H1 (cell line): ENCODE data around the gene SGCE. TPM values are rescaled to one million over a fixed set of nuclear protein-coding genes. Genes with fewer than 3 reads are reported as not detected.

Source experiments
- CTCF ChIA-PET: fragments of 300-600 bp; sonication (Branson Sonifier 250); formaldehyde crosslinking; loops from one replicate; lab custom pipeline; 2021; ENCODE audit not compliant: partially characterized antibody; lab: Charles Lee
- POLR2A ChIA-PET: fragments of 300-600 bp; sonication (Branson Sonifier 250); formaldehyde crosslinking; loops from one replicate; lab custom pipeline; 2021; ENCODE audit warnings: inconsistent platforms; ENCODE audit not compliant: partially characterized antibody; lab: Charles Lee
- DNase-seq, 2 experiments: peaks; one replicate each; pipeline versions ENCODE4 v3.0.0 to v3.0.0-alpha.2; 2010 to 2022; ENCODE audit warnings: low spot score in 2 of 2, low read depth in 1 of 2, mixed read lengths in 1 of 2
- FAIRE-seq: peaks from 2 replicates; lab custom pipeline; 2011; peaks lifted over from hg19 to GRCh38; lab: Jason Lieb, UNC
- H2AFZ ChIP-seq: 2 replicates; pipeline ENCODE4 v1.8.1; 2012; ENCODE audit warnings: low read length, inconsistent platforms
- H2AK5ac ChIP-seq: 2 replicates; pipeline ENCODE4 v1.6.1; 2013; ENCODE audit warnings: low read depth, low read length
- H2BK120ac ChIP-seq: replicated peaks from 2 replicates; pipeline ENCODE3; 2013; ENCODE audit warnings: low read depth, low read length, inconsistent platforms
- H2BK12ac ChIP-seq: 2 replicates; pipeline ENCODE4 v1.6.1; 2013; ENCODE audit warnings: low read depth, low read length
- H2BK15ac ChIP-seq: 2 replicates; pipeline ENCODE4 v1.6.1; 2013; ENCODE audit warnings: low read length
- H2BK20ac ChIP-seq: 2 replicates; pipeline ENCODE4 v1.6.1; 2013; ENCODE audit warnings: low read length
- H2BK5ac ChIP-seq: 2 replicates; pipeline ENCODE4 v1.6.1; 2013; ENCODE audit warnings: low read depth, low read length
- H3K14ac ChIP-seq: 2 replicates; pipeline ENCODE4 v1.6.1; 2013; ENCODE audit warnings: inconsistent platforms; ENCODE audit not compliant: insufficient read length
- H3K18ac ChIP-seq: 2 replicates; pipeline ENCODE4 v1.6.1; 2013; ENCODE audit warnings: low read length; ENCODE audit errors: extremely low read depth
- H3K23ac ChIP-seq: 2 replicates; pipeline ENCODE4 v1.6.1; 2013; ENCODE audit warnings: inconsistent platforms; ENCODE audit not compliant: insufficient read length
- H3K23me2 ChIP-seq: 2 replicates; pipeline ENCODE4 v1.6.1; 2013; ENCODE audit warnings: low read depth, low read length
- H3K27ac ChIP-seq: 2 replicates; pipeline ENCODE4 v1.6.1; 2011; ENCODE audit warnings: low read depth, low read length, inconsistent platforms
- H3K27me3 ChIP-seq, 4 experiments: replicated peaks in 1 of 4; 1 replicate in 1 of 4; 2 replicates in 3 of 4; pipeline versions ENCODE4 v1.6.1 to v1.8.1; 2011 to 2013; ENCODE audit warnings: low read length in 3 of 4, mild to moderate bottlenecking in 3 of 4, inconsistent platforms in 2 of 4, mixed read lengths in 2 of 4, moderate library complexity in 1 of 4; ENCODE audit not compliant: control insufficient read depth in 3 of 4, insufficient read depth in 3 of 4; ENCODE audit errors: extremely low read depth in 1 of 4
- H3K36me3 ChIP-seq, 4 experiments: 2 replicates each; pipeline versions ENCODE4 v1.6.1 to v1.8.1; 2011 to 2013; ENCODE audit warnings: mild to moderate bottlenecking in 4 of 4, low read length in 3 of 4, moderate library complexity in 2 of 4, control low read depth in 1 of 4, inconsistent platforms in 1 of 4; ENCODE audit not compliant: insufficient read depth in 4 of 4, control insufficient read depth in 2 of 4
- H3K4ac ChIP-seq: replicated peaks from 2 replicates; pipeline ENCODE3; 2013; ENCODE audit warnings: low read length, low read depth, mixed read lengths, inconsistent platforms; ENCODE audit not compliant: insufficient read length
- H3K4me1 ChIP-seq, 4 experiments: replicated peaks in 1 of 4; 1 replicate in 1 of 4; 2 replicates in 3 of 4; pipeline versions ENCODE4 v1.6.1 to v1.8.1; 2011 to 2013; ENCODE audit warnings: low read length in 3 of 4, inconsistent platforms in 2 of 4, mixed read lengths in 1 of 4; ENCODE audit not compliant: insufficient read depth in 4 of 4, control insufficient read depth in 3 of 4
- H3K4me2 ChIP-seq, 2 experiments: 2 replicates each; pipeline versions ENCODE4 v1.6.1 to v1.8.1; 2011 to 2013; ENCODE audit warnings: low read depth in 2 of 2, low read length in 2 of 2, control low read depth in 1 of 2, inconsistent platforms in 1 of 2, mild to moderate bottlenecking in 1 of 2; ENCODE audit not compliant: insufficient read depth in 1 of 2
- H3K4me3 ChIP-seq, 4 experiments: fragments of 200-600, 300-600 bp in 1 of 4; sonication (generic), shearing (Covaris generic), sonication (Bioruptor Twin) in 1 of 4; 2 replicates each; pipeline versions ENCODE4 v1.5.1 to v1.8.1; 2011 to 2016; ENCODE audit warnings: low read length in 4 of 4, low read depth in 3 of 4, control low read depth in 2 of 4, inconsistent platforms in 2 of 4, mild to moderate bottlenecking in 2 of 4, mixed read lengths in 1 of 4, moderate library complexity in 1 of 4; ENCODE audit not compliant: insufficient read depth in 2 of 4; ENCODE audit errors: extremely low read depth in 1 of 4
- H3K56ac ChIP-seq: replicated peaks from 2 replicates; pipeline ENCODE3; 2013; ENCODE audit warnings: low read depth, mild to moderate bottlenecking, mixed read lengths, low read length, inconsistent platforms; ENCODE audit not compliant: insufficient read length
- H3K79me1 ChIP-seq: 2 replicates; pipeline ENCODE4 v1.6.1; 2013; ENCODE audit warnings: low read depth, low read length, control low read depth
- H3K79me2 ChIP-seq, 2 experiments: 2 replicates each; pipeline versions ENCODE4 v1.6.1 to v1.8.1; 2012 to 2013; ENCODE audit warnings: low read length in 2 of 2, mild to moderate bottlenecking in 2 of 2, inconsistent platforms in 1 of 2; ENCODE audit not compliant: insufficient read depth in 2 of 2, control insufficient read depth in 1 of 2
- H3K9ac ChIP-seq, 4 experiments: replicated peaks in 1 of 4; 1 replicate in 1 of 4; 2 replicates in 3 of 4; pipeline versions ENCODE4 v1.6.1 to v1.8.1; 2011 to 2013; ENCODE audit warnings: low read depth in 3 of 4, low read length in 3 of 4, control low read depth in 2 of 4, mild to moderate bottlenecking in 2 of 4, moderate library complexity in 2 of 4, inconsistent platforms in 1 of 4; ENCODE audit errors: extremely low read depth in 1 of 4
- H3K9me3 ChIP-seq, 2 experiments: 2 replicates each; pipeline versions ENCODE4 v1.6.1 to v1.8.1; 2012 to 2013; ENCODE audit warnings: mild to moderate bottlenecking in 2 of 2, moderate library complexity in 2 of 2, control low read depth in 1 of 2, inconsistent platforms in 1 of 2, low read depth in 1 of 2, low read length in 1 of 2, mixed read lengths in 1 of 2; ENCODE audit not compliant: insufficient read depth in 2 of 2
- H4K20me1 ChIP-seq, 2 experiments: replicated peaks in 1 of 2; 2 replicates each; pipeline versions ENCODE3 to v1.8.1; 2011 to 2013; ENCODE audit warnings: inconsistent platforms in 2 of 2, low read length in 2 of 2, mild to moderate bottlenecking in 1 of 2; ENCODE audit not compliant: insufficient read depth in 2 of 2, control insufficient read depth in 1 of 2
- H4K5ac ChIP-seq: 2 replicates; pipeline ENCODE4 v1.6.1; 2013; ENCODE audit warnings: low read length, low read depth, mixed read lengths, inconsistent platforms; ENCODE audit not compliant: insufficient read length
- H4K8ac ChIP-seq: 2 replicates; pipeline ENCODE4 v1.8.0; 2013; ENCODE audit warnings: mild to moderate bottlenecking, moderate library complexity, low read length, inconsistent platforms; ENCODE audit not compliant: insufficient read depth; ENCODE audit errors: extremely low read depth
- H4K91ac ChIP-seq: replicated peaks from 2 replicates; pipeline ENCODE3; 2013; ENCODE audit warnings: low read length, mixed read lengths, inconsistent platforms; ENCODE audit not compliant: insufficient read length
- CHD1 ChIP-seq: IDR thresholded peaks from 2 replicates; pipeline ENCODE4 v1.6.1; 2012; ENCODE audit warnings: low read depth, low read length, improper control_type of control experiment
- CHD2 ChIP-seq: IDR thresholded peaks from 2 replicates; pipeline ENCODE4 v1.6.1; 2012; ENCODE audit warnings: low read length, improper control_type of control experiment
- FOSL1 ChIP-seq: IDR thresholded peaks from 2 replicates; pipeline ENCODE4 v1.6.1; 2011; ENCODE audit warnings: mild to moderate bottlenecking, low read depth, low read length, moderate library complexity; ENCODE audit not compliant: insufficient read depth
- GABPA ChIP-seq: IDR thresholded peaks from 2 replicates; pipeline ENCODE4 v1.6.1; 2011; ENCODE audit warnings: mild to moderate bottlenecking, low read length, moderate library complexity, borderline replicate concordance; ENCODE audit not compliant: insufficient read depth
- NANOG ChIP-seq: IDR thresholded peaks from 2 replicates; pipeline ENCODE4 v1.6.1; 2011; ENCODE audit warnings: low read length, low read depth, mild to moderate bottlenecking, inconsistent platforms; ENCODE audit not compliant: insufficient read depth, poor library complexity, severe bottlenecking
- WGBS, 2 experiments: shearing (Covaris generic) in 1 of 2; methylation state at CpG; one replicate each; pipeline versions ENCODE4 v1.1.6 to v1.1.7; 2013 to 2015; ENCODE audit warnings: low lambda C conversion rate in 2 of 2, mixed read lengths in 2 of 2, inconsistent platforms in 1 of 2, low coverage in 1 of 2, missing lambda C conversion rate in 1 of 2; ENCODE audit not compliant: insufficient replicate concordance in 2 of 2, insufficient coverage in 1 of 2, insufficient read length in 1 of 2; ENCODE audit errors: extremely low coverage in 1 of 2, missing lambda C conversion rate in 1 of 2; 5-methylcytosine and 5-hydroxymethylcytosine counted together
- polyA plus RNA-seq, 7 experiments: library from polyadenylated mRNA; depleted of rRNA in 3 of 7; stranded (reverse) in 5 of 7; unstranded in 2 of 7; fragments of >200 nt in 5 of 7; fragments of 200-250 nt in 2 of 7; gene quantifications; 1 replicate in 5 of 7; 2 replicates in 1 of 7; 4 replicates in 1 of 7; pipeline versions ENCODE4 v1.2.1 to v1.2.3, GENCODE V29; 2011 to 2013; ENCODE audit warnings: missing spikeins in 2 of 7, mixed read lengths in 2 of 7
- total RNA-seq: library from RNA; stranded (reverse); fragmentation: NEBNext Ultra II Directional; extraction: Animal tissue kit (Norgen Biotek cat#: 25700); gene quantifications from 2 replicates; pipeline ENCODE4 v1.2.1, GENCODE V29; 2021

SGCE gene
- total and polyA plus RNA-seq, 2 of the 8 experiments (the other 6 are each of a cell fraction or from before 2014, with no cell fraction given), result 12.8 to 25.0 TPM

GRCh38 chr7:94701555-94701973 is 45.6 kb upstream of the SGCE start:
- H3K4ac ChIP-seq, result no peak overlapping the region
- 89% methylated on average over 1 of the region's 1 CpG; no CpG with 5 or more reads in 1 of the 2 experiments for WGBS, 2 experiments
- no peaks in the 10 kb centered on the region for H3K79me1 ChIP-seq
- no peak overlapping the region for H2BK20ac ChIP-seq
- no peak overlapping the region for H3K56ac ChIP-seq
- ChIA-PET CTCF (no interaction called here), POLR2A (interaction anchor here (0.6 kb wide), 1 partner anchor 175 kb away, joined by 3 read pairs; no protein-coding TSS in a partner anchor)
- no peak overlapping the region; a peak in 1 of 8 replicates for H3K4me3 ChIP-seq
- H2BK15ac ChIP-seq, result no peak overlapping the region
- H2AFZ ChIP-seq, result peak overlapping the region; percentile 18; the same call in 1 of the 2 replicates
- DNase-seq, result peak in 1 of 2 experiments; percentile 7
- no peaks in the 10 kb centered on the region for H3K27me3 ChIP-seq
- no peak overlapping the region for H2BK5ac ChIP-seq
- H3K79me2 ChIP-seq, result no peaks in the 10 kb centered on the region
- H3K9me3 ChIP-seq, result peaks cover 0 to 3% of the 10 kb centered on the region in 2 experiments; a peak in 1 of 4 replicates
- H4K20me1 ChIP-seq, result no peaks in the 10 kb centered on the region
- H3K23me2 ChIP-seq, result no peaks in the 10 kb centered on the region
- H3K36me3 ChIP-seq, result no peaks in the 10 kb centered on the region
- no peak overlapping the region for H3K18ac ChIP-seq
- H3K27ac ChIP-seq, result peak overlapping the region; percentile 41; the same call in 1 of the 2 replicates
- H4K8ac ChIP-seq, result no peak overlapping the region
- TF ChIP-seq NANOG (peak; percentile 25), CHD1 (no peak), FOSL1 (no peak), GABPA (no peak), CHD2 (0 out of 2 replicates have a peak, but pooled peaks have one; percentile 23)
- no peak overlapping the region for H2AK5ac ChIP-seq
- no peak overlapping the region for H3K14ac ChIP-seq
- no peak overlapping the region for H4K91ac ChIP-seq
- H3K4me1 ChIP-seq, result peaks cover 0 to 3% (median 0%) of the 10 kb centered on the region in 4 experiments; a peak in 2 of 7 replicates
- H3K23ac ChIP-seq, result no peak overlapping the region
- peak; percentile 81 for FAIRE-seq
- H2BK120ac ChIP-seq, result no peak overlapping the region
- H2BK12ac ChIP-seq, result no peak overlapping the region
- 0 out of 4 replicates have a peak overlapping the region, but pooled peaks of 1 of the 2 experiments have one; percentile 2 for H3K4me2 ChIP-seq
- no peak overlapping the region for H3K9ac ChIP-seq
- no peak overlapping the region for H4K5ac ChIP-seq
